HG03103 (cell line): ENCODE data around the gene CCDC177.

Experiments
- ATAC-seq: cut with Tn5 transposase; IDR thresholded peaks from one replicate; pipeline ENCODE4 v1.9.1; 2021; ENCODE audit warnings: low read depth; ENCODE audit not compliant: unreplicated experiment

Gene CCDC177

GRCh38 chr14:69570836-69571330 is 3.8 kb downstream of the CCDC177 start:
- no peak for ATAC-seq

DNA sequence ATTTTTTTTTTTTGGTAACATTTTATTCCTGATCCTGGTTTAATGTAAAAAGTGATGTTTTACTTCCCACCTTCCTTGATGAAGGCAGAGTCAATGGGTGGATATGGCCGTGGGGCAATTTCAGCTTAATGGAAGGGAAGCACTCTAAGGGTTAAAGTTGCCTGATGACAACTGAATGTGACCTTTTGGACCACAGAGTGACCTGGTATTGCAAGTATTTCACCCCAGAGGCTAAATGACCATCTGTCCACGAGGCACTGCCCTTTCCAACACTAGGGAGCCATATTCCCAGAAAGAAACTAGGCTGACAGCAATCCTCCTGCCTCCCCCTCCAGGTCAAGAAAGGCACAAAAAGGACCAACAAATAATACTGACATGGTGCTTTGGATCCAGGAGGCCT is 4.8 kb downstream of the CCDC177 start:
- ATAC-seq, result no peak

DNA sequence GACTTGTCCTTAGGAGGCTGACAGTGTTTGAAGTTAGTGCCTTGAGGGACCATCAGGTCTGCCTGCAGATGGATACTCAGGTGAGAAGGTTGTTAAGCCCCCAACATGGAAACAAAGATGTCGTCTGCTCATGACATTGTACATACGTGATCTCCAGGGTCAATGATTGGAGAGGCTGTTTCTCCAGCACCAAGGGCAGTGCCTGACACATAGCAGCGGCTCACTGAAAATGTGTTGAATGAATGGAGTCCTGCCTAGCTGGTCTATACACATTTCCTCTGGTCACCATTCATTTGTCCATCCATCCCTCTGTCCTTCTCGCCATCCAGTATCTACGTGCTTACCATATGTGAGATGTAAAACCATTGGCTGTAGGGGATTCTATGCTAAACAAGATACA is 7.1 kb downstream of the CCDC177 start:
- no peak for ATAC-seq

GRCh38 chr14:69561893-69562292 is 12.8 kb downstream of the CCDC177 start:
- no peak for ATAC-seq

DNA sequence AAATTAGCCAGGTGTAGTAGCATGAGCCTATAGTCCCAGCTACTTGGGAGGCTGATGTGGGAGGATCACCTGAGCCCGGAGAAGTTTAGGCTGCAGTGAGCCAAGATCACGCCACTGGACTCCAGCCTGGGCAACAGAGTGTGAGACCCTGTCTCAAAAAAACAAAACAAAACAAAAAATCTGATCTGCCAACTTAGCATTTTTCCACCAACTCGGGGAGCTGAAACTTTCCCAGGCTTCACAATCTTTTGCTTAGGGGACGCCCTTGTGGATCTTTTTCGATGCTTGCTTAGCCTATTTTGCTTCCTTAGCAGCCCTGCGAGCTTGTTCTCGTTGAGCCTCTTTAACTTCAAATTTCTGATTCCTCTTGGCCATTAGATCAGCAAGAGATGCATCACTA is 13.8 kb downstream of the CCDC177 start:
- no peak for ATAC-seq

DNA sequence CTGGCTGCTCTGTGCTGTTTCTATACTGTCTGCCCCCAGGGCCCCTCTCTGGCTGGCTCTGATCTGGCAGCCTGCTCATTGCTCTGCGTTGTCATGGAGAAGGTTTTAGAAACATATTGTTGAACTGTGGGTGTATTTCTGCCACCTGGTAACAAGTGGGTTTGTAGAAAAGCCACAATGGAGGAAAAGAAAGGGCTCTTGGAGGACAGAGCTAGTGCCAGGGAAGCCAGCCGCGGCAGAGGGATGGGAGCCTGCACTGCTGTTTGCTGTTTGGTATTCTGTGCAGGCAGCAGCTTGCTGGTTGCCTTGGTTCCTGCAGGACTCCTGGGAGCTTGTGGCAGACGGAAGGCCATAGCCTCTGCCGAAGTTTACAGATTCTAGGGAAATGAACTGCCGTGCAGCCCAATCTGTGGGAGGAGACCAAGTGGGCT is 15.1 kb downstream of the CCDC177 start:
- ATAC-seq, result no peak

DNA sequence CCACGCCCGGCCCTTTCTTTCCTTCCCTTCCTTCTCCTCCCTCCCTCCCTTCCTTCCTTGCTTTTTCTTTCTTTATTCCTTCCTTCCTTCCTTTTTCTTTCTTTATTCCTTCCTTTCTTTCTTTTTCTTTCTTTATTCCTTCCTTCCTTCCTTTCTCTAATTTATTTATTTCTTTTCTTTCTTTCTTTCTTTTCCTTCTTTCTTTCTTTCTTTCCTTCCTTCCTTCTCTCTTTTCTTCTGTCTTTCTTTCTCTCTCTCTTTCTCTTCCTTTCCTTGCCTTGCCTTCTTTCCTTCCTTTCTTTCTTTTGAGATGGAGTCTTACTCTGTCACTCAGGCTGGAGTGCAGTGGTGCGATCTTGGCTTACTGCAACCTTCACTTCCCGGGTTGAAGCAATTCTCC is 15.9 kb downstream of the CCDC177 start:
- no peak for ATAC-seq

DNA sequence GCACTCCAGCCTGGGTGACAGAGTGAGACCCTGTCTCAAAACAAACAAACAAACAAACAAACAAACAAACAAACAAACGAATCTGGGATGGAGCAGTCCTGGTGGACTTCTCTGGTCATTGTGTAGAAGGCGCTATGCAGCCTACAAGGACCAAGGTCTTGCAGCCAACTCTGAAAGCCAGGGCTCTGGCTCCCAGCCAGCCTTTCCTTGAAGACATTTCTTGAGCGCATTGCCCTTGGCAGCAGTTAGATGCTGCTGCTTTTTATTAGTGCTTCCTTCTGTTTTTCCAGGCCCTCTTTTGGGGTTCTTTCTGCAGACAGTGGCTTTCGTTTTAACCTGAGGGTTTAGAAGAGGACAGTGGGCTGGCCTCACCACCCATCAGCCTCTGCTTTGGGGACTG is 20.2 kb downstream of the CCDC177 start:
- no peak for ATAC-seq

DNA sequence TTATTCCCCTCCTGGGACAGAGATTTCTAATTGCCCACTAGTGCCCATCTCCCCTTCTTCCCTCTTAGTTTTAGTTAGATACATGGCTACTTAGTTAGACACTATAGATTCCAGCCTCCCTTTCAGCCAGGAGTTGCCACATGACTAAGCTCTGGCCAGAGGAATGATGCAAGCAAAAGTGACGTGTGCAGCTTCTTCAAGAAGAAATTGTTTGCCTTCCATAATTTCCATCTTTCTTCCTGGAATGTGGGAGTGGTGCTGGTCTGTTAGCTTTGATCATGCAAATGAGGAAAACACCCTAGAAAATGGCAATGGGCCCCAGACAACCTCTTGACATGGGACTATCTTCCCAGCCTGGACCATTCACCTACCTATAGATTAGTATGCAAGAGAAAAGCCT is 21.4 kb downstream of the CCDC177 start:
- ATAC-seq, result no peak

- ATAC-seq, result no peak
Measured at GRCh38 chr14:69551511-69551910, 23.2 kb downstream of the CCDC177 start.

GRCh38 chr14:69548566-69548965 is 26.1 kb downstream of the CCDC177 start:
- ATAC-seq, result no peak

- ATAC-seq, result no peak
Measured at GRCh38 chr14:69547701-69548348, 26.8 kb downstream of the CCDC177 start.

GRCh38 chr14:69543341-69544115 is 31.1 kb downstream of the CCDC177 start:
- ATAC-seq, result no peak

GRCh38 chr14:69542311-69542710 is 32.4 kb downstream of the CCDC177 start:
- no peak for ATAC-seq

DNA sequence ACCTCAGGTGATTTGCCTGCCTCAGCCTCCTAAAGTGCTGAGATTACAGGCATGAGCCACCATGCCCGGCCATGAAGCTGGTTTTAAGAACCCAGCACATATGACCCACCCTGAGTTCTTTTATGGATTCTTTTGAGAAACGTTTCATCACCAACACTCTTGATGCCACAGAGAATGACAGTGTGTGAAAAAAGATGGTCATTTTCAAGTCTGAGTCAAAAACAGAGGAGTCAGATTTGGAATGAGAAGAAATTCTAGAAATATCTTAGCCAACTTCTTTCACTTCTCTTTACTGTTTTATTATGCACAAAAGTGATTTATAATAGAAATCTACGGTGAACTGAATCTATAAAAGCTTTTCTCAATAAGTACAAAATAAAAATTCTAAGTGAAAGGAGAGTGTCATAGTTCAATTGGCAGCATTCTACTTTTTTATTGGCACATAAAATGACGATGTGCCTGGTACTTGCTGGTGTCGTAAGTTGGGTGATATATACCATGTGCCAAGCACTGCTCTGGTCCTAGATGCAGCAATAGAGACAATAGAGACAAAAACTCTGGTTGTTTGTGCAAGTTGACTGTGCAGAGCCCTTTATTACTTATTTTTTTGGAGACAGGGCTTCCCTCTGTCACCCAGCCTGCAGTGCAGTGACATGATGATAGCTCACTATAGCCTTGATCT is 33.9 kb downstream of the CCDC177 start:
- no peak for ATAC-seq

DNA sequence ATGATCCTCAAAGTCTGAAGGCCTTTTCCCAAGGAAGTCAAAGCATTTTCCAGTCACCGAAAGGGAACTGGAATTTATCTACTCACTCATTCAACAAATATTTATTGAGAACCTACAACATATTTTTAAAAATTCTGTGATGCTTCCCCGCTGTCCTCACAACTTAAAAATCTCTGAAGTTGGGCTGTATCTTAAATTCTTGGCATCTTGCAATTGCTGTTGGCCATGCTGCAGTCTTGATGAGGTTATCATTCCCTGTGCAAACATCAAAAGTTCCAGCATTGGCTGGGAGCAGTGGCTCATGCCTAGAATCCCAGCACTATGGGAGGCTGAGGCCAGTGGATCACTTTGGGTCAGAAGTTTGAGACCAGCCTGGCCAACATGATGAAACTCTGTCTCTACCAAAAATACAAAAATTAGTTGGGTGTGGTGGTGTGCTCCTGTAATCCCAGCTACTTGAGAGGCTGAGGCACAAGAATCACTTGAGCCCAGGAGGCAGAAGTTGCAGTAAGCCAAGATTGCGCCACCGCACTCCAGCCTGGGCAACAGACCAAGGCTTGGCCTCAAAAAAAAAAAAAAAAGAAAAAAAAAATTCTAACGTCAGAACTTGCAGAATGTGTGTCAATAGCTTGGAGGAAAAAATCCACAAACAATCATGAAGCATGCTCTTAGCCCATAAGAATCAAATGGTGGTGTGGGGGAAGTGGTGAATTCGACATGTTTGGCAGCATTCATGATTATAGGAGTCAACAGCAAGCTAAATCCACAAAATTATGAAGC is 34.9 kb downstream of the CCDC177 start:
- ATAC-seq, result no peak

- ATAC-seq, result no peak
Measured at GRCh38 chr14:69538766-69539165, 35.9 kb downstream of the CCDC177 start.

DNA sequence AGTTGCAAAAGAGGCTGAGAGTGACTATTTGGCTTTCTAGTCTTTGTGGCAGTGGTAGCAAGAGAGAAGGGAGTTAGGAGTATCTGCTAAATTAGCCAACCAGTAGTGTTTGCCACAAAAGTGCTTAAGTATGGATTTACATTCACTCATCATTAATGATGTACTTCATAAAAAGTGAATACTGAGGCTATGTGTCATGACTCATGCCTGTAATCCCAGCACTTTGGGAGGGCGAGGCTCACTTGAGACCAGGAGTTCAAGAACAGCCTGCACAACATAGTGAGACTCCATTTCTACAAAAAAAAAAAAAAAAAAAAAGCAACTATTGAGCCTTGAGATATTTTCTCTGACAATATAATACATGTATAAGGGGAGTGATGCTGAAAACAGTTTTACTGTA is 36.8 kb downstream of the CCDC177 start:
- no peak for ATAC-seq

DNA sequence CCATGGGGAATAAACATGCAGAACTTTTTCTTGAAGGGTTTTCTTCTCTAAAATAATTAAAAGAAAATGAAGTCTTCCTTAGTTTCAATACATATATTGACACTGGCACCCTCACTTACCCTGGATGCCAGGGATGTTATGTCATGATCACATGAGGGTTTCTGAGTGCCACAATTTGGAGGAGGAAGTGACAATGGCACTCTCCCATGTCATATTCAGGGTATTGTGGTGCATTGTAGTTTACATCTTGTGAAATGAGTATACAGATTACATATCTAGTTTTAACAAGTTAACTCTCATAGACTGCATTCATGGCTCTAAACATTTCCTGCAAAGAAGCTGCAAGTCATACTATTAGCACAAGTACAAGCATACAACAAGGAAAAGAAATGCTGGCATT is 37.7 kb downstream of the CCDC177 start:
- ATAC-seq, result no peak

DNA sequence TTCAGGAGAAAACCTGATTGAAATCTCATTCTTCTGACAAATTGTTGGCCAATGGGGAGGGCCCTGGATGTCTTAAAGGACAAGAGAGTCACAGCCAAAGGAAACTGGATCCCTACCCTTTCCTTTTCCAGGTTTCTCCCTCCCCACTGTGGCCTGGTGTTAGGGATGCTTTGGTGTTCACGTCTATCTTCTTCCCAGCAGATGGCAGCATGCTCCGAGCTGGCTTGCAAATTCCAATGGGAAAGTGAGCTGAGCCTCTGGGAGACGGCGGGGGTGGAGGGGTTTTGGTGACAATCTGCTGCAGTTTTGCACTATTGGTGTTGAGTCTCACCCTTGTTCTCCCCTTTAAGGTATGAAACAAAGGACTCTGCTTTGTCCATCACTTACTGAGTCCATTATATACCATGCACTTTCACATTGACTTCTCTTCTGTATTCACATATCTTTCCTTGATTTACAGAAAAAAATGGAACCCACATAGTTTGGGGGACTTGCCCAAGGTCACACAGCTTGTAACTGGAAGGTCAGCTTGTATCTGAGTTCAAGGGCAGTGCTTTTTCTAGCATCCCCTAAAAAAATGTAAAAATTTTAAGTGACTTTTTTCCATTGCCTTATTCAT is 39.3 kb downstream of the CCDC177 start:
- ATAC-seq, result no peak
